C1 segment of cervical spinal cord (tissue), 14 donors: ENCODE results near the gene DHX32.

Experiments used
- DNase-seq, 14 donors: peaks; one replicate each; lab custom pipeline; 2025; lab: John Stamatoyannopoulos, UW

The DHX32 gene

DNA sequence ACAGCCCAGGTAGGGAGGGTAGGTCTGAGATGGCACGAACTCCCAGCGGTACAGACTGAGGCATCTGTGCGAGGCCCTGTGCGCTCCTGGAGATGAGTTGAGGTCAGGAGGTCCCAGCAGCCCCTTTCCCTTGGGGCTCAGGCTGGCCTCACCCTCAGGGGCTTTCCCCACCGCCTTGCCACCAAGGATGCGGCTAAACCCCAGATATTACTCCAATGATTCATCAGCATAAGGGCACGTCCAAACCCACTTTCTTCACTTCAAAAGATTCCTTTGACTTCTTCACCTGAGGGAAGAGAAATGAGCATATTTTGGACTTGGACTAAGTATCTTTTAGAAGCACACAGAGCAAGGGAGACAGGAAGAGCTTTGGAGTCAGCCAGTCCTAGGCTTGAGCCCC, 78.4 kb downstream of the DHX32 start:
- no peak for DNase-seq

DNA sequence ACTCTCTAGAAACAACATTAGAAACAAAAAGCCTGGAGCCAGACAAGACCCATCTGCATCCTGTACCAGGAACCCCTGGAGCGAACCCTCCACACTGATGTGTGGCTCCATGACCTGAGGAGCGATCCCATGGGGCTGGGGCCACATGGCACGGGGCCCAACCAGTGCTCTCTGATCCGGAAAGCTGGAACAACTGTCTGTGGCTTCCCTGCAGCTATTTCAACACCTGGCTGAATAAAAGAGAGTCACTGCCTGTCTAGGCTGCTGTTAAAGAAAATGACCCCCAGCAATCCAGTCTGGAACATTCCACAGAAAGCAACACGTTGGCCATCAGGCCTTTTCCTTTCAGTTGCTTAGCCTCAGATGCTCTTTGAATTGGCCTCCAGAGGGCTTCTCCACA, 79.0 kb downstream of the DHX32 start:
- no peak for DNase-seq

DNA sequence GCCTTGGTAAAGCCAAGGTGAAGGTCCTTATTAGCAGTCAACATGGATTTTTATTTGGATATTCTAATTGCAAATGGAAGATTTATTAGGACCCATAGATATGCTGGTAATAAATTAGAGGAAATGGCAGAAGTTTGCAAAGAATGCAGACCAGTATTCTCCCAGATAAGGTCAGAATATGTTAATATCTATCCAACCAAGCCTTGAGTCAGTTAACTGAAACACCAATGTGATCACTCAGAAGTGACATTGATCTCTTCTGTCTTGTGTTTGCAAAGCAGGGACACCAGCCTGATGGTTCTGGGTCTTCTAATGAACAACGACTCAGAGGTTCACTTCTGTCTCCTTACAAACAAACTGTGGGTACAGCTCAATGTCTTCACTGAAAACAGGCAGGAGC, 79.5 kb downstream of the DHX32 start:
- no peak for DNase-seq

DNA sequence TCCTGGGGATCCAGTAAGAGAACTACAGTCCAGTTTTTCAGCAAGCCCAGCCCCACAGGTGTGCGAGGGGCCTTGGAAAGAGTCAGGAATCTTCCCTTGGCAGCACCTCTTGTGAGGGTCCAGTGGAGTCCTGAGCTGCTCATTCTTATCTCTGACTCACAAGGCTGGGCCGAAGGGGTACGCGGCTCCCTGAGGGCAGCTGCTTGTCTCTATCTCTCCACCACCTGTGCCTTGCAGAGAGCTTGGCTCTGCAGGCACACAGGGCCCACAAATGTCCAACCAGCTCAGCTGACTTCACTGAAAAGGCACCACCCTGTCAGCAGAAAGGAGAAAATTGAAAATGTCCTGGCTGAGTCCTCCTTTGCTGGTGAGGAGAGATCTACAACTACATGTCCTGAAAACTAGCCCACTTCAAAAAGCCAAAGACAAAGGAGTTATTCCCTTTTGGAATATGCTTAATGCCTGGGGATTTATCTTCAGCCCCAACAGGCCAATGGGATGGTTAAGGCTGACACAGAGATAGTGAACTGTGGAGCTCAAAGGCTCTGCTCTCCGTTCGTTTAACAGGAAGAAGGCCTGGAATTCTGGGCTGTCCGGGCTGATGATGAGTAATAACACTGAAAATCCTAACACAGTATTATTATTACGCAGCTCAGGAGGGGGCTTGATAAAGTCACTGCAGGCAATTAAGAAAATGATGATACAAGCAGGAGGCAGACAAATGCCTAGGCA, 81.5 kb downstream of the DHX32 start:
- no peak for DNase-seq

DNA sequence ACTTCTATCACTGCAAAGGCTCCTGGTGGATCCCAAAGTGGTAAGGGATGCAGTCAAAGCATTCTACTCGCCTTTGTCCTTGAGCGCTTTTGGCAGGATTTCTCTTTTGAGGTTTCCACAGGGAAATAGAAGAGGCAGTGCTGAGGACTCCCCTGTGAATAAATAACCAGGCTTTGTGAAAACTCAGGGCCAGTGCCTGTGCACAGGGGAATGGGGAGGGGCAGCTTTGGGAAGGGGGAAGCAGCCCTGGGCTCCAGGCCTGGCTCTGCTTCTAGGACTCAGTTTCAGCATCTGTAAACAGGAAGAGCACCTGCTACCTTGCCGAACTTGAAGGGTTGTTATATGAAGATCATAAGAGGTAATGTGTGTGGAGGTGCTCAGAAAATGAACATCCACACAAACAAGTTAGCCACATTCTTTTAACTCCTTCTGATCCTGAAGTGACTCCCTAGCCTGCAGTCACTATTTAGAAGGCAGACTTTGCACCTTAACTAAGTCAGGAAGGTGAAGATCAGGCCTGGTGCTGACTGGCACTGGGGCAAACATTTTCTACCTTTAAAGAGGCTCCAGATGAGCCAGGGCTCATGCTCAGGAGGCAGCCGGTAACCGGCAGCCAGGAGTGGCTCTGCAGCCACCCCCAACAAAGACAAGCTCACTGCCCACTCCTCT, 83.0 kb downstream of the DHX32 start:
- no peak for DNase-seq

DNA sequence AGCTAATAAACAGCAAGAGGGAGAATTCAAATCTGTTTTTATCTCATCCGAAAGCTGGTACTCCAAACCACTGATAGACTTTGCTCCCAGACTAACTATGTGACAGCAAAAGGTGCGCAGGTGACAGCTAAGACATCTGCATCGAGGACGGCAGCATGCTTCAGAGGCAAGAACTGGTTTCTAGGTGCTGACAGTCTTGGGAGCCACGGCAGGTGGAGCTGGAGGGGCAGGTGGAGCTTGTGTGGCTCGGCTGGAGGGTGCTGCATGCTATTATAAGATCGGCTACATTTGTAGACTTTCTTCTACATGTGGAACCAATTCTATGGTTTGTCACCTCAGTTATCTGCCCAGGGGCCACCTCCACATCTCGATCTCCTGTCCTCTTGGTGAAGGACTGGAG, 83.7 kb downstream of the DHX32 start:
- no peak for DNase-seq

DNA sequence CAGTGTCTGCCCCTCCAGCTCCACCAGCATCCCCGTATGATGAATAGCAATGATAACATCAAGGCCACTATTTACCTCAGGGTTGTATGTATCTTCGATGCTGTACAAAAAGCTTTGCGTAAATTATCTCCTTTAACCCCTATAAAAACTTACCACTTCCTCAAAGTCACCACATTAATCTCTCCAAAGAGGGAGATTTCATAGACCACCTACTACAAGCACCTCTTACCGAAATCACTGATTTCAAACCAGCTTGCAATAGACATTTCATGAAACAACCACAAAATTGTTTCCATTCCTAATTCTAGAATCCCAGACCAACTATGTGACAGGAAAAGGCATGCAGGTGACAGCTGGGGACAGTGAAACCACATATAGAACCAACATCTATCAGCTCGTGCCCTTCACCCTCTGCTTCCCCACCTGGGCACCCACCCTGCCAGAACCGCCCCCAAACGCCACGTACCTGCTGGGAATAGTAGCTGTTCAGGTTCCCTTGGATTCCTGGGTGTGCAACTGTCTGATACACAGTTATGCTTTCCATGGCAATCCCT, 85.4 kb downstream of the DHX32 start:
- DNase-seq = no peak

DNA sequence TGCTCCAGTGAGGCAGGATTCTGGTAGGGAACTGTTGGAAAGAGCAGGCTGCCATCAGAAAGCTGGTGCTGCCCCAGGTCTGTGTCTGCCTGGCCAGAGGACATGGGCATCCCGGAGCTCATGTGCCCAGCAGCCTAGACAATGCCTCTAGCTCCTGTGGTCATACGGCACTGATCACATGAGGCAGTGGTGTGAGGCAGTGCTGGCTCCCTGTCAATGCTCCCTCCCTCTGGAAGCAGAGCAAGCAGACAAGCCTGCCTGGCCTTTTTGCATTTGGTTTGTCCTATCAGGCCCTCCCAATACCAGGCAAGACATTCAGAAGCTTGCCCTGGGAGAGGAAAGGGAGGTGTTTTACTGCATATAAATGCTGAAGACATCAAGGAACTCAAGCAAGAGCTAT, 86.0 kb downstream of the DHX32 start:
- peak in 13 of 14 donors; percentile 4 to 90 (median 72) for DNase-seq

DNA sequence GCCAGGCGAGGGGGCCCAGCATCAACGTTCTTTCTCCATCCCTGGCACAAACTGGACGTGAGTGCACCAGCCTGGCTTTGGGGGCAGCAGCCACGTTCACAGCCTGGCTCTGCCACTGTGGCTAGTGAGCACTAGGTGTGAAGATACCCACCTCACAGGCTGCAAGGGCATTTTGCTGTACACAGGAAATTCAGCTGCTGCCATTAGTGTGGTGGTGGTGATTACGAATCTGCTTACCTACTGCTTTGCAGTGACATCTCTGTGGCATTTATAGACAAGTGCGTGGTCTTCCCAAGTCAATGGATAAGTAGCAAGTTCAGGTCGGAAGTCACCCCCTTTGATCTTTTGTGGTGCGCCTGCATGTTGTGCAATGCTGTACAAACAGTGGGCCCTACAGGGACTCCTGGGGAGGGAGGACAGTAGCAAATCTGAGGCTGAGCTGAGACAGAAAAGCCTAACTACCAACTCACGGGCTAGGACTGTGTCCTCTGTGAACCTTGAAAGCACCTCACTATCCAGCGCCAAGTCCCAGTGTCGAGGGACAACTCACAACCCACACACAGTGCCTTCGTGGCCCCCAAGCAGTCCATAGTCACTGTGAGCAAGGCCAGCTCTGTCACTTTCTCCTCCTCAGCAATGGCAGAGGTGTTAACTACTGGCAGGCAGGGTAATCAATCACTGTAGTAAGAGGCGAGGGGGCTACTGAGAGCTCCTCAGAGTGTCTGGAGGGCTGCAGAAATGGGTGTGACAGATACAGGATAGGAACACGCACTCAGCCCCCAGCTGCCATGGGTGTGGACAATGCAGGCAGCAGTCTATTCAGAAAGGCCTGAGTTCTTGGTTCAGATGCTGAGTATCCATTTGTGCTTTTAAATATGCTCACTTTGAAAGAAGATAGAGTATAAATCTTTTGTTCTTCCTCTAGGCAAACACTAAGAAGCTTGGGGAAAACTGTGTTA, 88.5 kb downstream of the DHX32 start:
- no peak for DNase-seq

DNA sequence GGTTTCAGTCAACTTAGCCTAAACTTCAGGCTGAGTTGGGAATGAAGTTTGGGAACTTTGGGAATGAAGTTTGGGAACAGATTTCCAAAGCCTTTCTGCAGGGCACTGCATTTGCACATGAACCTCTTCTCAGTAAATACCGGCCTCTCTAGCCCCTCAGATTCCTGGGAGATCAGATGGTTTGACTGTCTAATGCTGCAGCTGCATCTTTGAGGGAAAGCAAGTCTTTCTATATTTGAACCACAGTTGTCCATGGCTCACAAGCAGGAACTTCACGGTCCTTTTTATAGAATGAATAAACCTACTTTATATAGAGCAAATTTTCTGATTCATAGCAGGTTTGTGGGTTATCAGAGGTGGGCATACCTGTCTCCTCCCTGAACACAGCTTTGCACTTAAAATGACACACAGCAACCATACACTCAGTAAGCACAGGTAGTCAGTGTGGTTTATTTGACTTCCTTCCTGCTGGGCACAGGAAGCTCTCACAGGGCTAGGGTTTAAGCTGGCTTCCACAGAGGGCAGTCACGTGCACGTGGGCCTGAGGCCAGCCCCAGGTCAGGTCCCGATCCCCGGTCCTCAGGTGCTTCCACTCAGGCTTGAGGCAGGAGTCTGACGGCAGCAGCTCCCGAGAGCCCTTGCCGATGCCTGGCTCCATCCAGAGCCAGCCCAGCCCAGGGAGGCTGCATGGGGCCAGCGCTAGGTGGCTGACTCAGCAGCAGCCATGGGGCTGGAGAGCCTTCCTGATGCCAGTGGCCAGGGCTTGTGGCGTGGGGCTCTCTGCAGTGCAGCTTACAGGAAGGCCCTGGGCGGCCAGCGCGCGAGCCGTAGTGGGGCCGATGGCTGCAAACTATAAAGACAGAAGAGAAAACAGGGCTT, 92.7 kb downstream of the DHX32 start:
- DNase-seq = no peak
